HCT116 (cell line): ENCODE measurements around the gene CUEDC2. TPM values are rescaled to one million over a fixed set of nuclear protein-coding genes. Genes with fewer than 3 reads are reported as not detected.

ENCODE experiments used
- ATAC-seq: fragments of 200-7000 bp; cut with Tn5 transposase; 2 replicates; pipeline ENCODE4 v1.9.1; 2020; ENCODE audit warnings: mild to moderate bottlenecking, moderate library complexity
- BruUV-seq: library from RNA; stranded (reverse); fragments of 400-500 nt; replicated peaks from 2 replicates; lab custom pipeline; 2021; lab: Mats Ljungman, UMichigan
- CTCF ChIA-PET: fragments of 300-600 bp; sonication (Branson Sonifier 250); formaldehyde crosslinking; loops from one replicate; lab custom pipeline; 2021; ENCODE audit warnings: antibody characterized with exemption; lab: Charles Lee
- POLR2A ChIA-PET: fragments of 300-600, 350-600 bp; sonication (Branson Sonifier 250); formaldehyde crosslinking; loops from one replicate; lab custom pipeline; 2021; ENCODE audit warnings: antibody characterized with exemption; lab: Charles Lee
- RAD21 ChIA-PET, 2 experiments: fragments of 300-600 bp; sonication (Branson Sonifier 250); formaldehyde crosslinking; loops; one replicate each; lab custom pipeline; 2023; ENCODE audit warnings: low total read pairs in 2 of 2; ENCODE audit not compliant: uncharacterized antibody in 2 of 2, unreplicated experiment in 2 of 2, low non-redundant PET in 1 of 2; lab: Charles Lee
- DNase-seq: peaks from one replicate; pipeline ENCODE4 v3.0.0-alpha.2; 2010; ENCODE audit warnings: low read depth, low spot score
- H2AFZ ChIP-seq: fragments of 200-600 bp; shearing (Covaris generic), sonication (generic); 2 replicates; pipeline ENCODE4 v1.6.1; 2017; ENCODE audit warnings: low read depth, mixed run types, mixed read lengths, antibody characterized with exemption, low read length; ENCODE audit not compliant: poor library complexity, severe bottlenecking
- H3K27ac ChIP-seq: 2 replicates; pipeline ENCODE4 v1.5.1; 2012; ENCODE audit warnings: low read depth, low read length
- H3K27me3 ChIP-seq: fragments of 200-600 bp; sonication (generic); 2 replicates; pipeline ENCODE4 v1.6.1; 2016; ENCODE audit warnings: mixed run types, low read length, mixed read lengths; ENCODE audit not compliant: insufficient read depth
- H3K36me3 ChIP-seq, 2 experiments: fragments of 200-500 bp in 1 of 2; fragments of 200-600 bp in 1 of 2; sonication (Bioruptor generic) in 1 of 2; sonication (generic) in 1 of 2; 2 replicates each; pipeline versions ENCODE4 v1.5.1 to v1.6.1; 2014 to 2016; ENCODE audit warnings: low read length in 2 of 2, inconsistent platforms in 1 of 2, mixed read lengths in 1 of 2, mixed run types in 1 of 2; ENCODE audit not compliant: insufficient read depth in 2 of 2, control insufficient read depth in 1 of 2
- H3K4me1 ChIP-seq, 2 experiments: fragments of 200-600 bp in 1 of 2; sonication (generic) in 1 of 2; 2 replicates each; pipeline versions ENCODE4 v1.5.1 to v1.6.1; 2012 to 2017; ENCODE audit warnings: low read length in 2 of 2, inconsistent platforms in 1 of 2, mild to moderate bottlenecking in 1 of 2, mixed read lengths in 1 of 2, mixed run types in 1 of 2, moderate library complexity in 1 of 2; ENCODE audit not compliant: insufficient read depth in 2 of 2, control insufficient read depth in 1 of 2
- H3K4me2 ChIP-seq: fragments of 200-600 bp; sonication (generic); 2 replicates; pipeline ENCODE4 v1.6.1; 2017; ENCODE audit warnings: mixed run types, low read length, mixed read lengths
- H3K4me3 ChIP-seq, 2 experiments: fragments of 200-600 bp in 1 of 2; sonication (generic) in 1 of 2; replicated peaks in 1 of 2; 2 replicates each; pipeline ENCODE4 v1.5.1; 2011 to 2016; ENCODE audit warnings: low read length in 2 of 2, control low read depth in 1 of 2, low read depth in 1 of 2, mild to moderate bottlenecking in 1 of 2, mixed read lengths in 1 of 2, mixed run types in 1 of 2
- H3K79me2 ChIP-seq: fragments of 200-600 bp; sonication (generic); 2 replicates; pipeline ENCODE4 v1.6.1; 2017; ENCODE audit warnings: mild to moderate bottlenecking, mixed run types, low read length, moderate library complexity, mixed read lengths; ENCODE audit not compliant: insufficient read depth
- H3K9ac ChIP-seq: fragments of 200-600 bp; sonication (generic); 2 replicates; pipeline ENCODE4 v1.6.1; 2016; ENCODE audit warnings: low read length, mixed read lengths
- H3K9me2 ChIP-seq: fragments of 200-600 bp; sonication (generic), shearing (Covaris generic); 2 replicates; pipeline ENCODE4 v1.6.1; 2017; ENCODE audit warnings: mixed run types, mild to moderate bottlenecking, moderate library complexity; ENCODE audit not compliant: insufficient read depth
- H3K9me3 ChIP-seq, 2 experiments: fragments of 200-500 bp in 1 of 2; fragments of 200-600 bp in 1 of 2; sonication (Bioruptor generic) in 1 of 2; sonication (generic) in 1 of 2; 2 replicates each; pipeline ENCODE4 v1.6.1; 2014 to 2017; ENCODE audit warnings: low read length in 2 of 2, mixed read lengths in 2 of 2, inconsistent platforms in 1 of 2, low read depth in 1 of 2, mild to moderate bottlenecking in 1 of 2, mixed run types in 1 of 2, moderate library complexity in 1 of 2; ENCODE audit not compliant: control insufficient read depth in 1 of 2, insufficient read depth in 1 of 2
- H4K20me1 ChIP-seq: fragments of 200-600 bp; sonication (generic), shearing (Covaris generic); 2 replicates; pipeline ENCODE4 v1.6.1; 2017; ENCODE audit warnings: mixed run types, mild to moderate bottlenecking, moderate library complexity; ENCODE audit not compliant: insufficient read depth
- ELF1 ChIP-seq: IDR thresholded peaks from 2 replicates; pipeline ENCODE4 v1.6.1; 2012; ENCODE audit warnings: low read depth, borderline replicate concordance
- POLR2A ChIP-seq: IDR thresholded peaks from 2 replicates; pipeline ENCODE4 v1.7.0; 2011; ENCODE audit warnings: borderline replicate concordance; ENCODE audit not compliant: insufficient read depth, insufficient read length; ENCODE audit errors: extremely low read depth
- POLR2AphosphoS5 ChIP-seq: IDR thresholded peaks from 2 replicates; pipeline ENCODE4 v1.6.1; 2011; ENCODE audit warnings: mild to moderate bottlenecking, low read depth, low read length, moderate library complexity
- REST ChIP-seq: IDR thresholded peaks from 2 replicates; pipeline ENCODE4 v1.6.1; 2012; ENCODE audit warnings: low read depth
- SIN3A ChIP-seq: IDR thresholded peaks from 2 replicates; pipeline ENCODE4 v1.6.1; 2012; ENCODE audit warnings: low read depth
- SRF ChIP-seq: IDR thresholded peaks from 2 replicates; pipeline ENCODE4 v1.6.1; 2012; ENCODE audit warnings: low read depth
- TCF7L2 ChIP-seq: IDR thresholded peaks from 2 replicates; pipeline ENCODE4 v1.7.0; 2011; ENCODE audit warnings: borderline replicate concordance, inconsistent platforms; ENCODE audit not compliant: insufficient read depth, insufficient read length; ENCODE audit errors: extremely low read depth
- ZNF274 ChIP-seq: fragments of 200-500 bp; sonication (Bioruptor generic); IDR thresholded peaks from 2 replicates; pipeline ENCODE4 v1.6.1; 2014; ENCODE audit warnings: mild to moderate bottlenecking, low read depth, low read length, inconsistent platforms
- intact Hi-C: fragments of 100-400 bp; cut with micrococcal nuclease; formaldehyde crosslinking; loops from 2 replicates; pipeline ENCODE4 v1.10.0; 2022
- total RNA-seq: library from RNA; stranded (reverse); gene quantifications from one replicate; pipeline ENCODE4 v1.2.1, GENCODE V29; 2021; ENCODE audit not compliant: unreplicated experiment
- TF ChIP-seq, protein P1 (sequence below): IDR thresholded peaks from 2 replicates; pipeline ENCODE4 v1.6.1; 2012

Gene CUEDC2
- total RNA-seq, 1 experiment from 2014 or later, result 96.7 TPM

DNA sequence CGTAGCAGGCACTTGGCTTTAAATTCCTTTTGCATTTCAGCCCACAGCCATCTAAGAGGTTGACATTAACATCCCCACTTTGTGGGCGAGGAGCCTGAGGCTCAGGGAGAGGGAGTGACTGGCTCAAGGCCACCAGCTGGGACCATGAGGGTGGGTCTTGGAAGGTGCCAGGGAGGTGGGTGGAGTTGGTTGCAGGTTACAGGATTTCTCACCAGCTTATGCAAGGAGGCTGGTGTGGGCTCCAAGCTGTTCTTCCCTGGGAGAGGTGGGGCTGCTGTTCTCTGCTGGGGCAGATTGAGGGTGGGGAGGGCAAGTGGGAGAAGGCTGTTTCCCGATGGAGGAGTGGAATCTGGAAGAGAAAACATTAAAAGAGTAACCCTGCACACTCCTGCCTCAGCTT, 33.1 kb upstream of the CUEDC2 start:
- H3K9ac ChIP-seq, result no peak overlapping the region
- H3K4me1 ChIP-seq, result peaks cover 35 to 49% of the 10 kb centered on the region in 2 experiments
- H3K4me2 ChIP-seq, result no peak overlapping the region
- no TSS peak for BruUV-seq
- ChIA-PET CTCF (interaction anchor here (1.3 kb wide), 1 partner anchor 118 kb away, joined by 6 read pairs; no protein-coding TSS in a partner anchor), POLR2A (interaction anchor here (0.8 kb wide), 1 partner anchor 15 kb away, joined by 4 read pairs; the partner anchor contains the start of gene C10orf95), RAD21 (no interaction called here)
- ATAC-seq (no peak), DNase-seq (no peak)
- no peaks in the 10 kb centered on the region for H3K27me3 ChIP-seq
- no peak overlapping the region for H3K4me3 ChIP-seq
- no peak overlapping the region for H3K27ac ChIP-seq
- peaks cover 38% of the 10 kb centered on the region; the same call in 1 of the 2 replicates for H3K79me2 ChIP-seq
- H3K9me3 ChIP-seq, result no peaks in the 10 kb centered on the region
- H3K36me3 ChIP-seq, result peaks cover 0 to 2% of the 10 kb centered on the region in 2 experiments; a peak in 1 of 4 replicates
- intact Hi-C loops, result no loop called here
- H3K9me2 ChIP-seq, result no peaks in the 10 kb centered on the region
- H2AFZ ChIP-seq, result no peak overlapping the region
- no peaks in the 10 kb centered on the region for H4K20me1 ChIP-seq
- TF ChIP-seq SRF (no peak), ELF1 (no peak), REST (no peak), POLR2AphosphoS5 (no peak), POLR2A (no peak), ZNF274 (no peak), TCF7L2 (no peak), SIN3A (no peak)
- TF ChIP-seq, protein P1, sequence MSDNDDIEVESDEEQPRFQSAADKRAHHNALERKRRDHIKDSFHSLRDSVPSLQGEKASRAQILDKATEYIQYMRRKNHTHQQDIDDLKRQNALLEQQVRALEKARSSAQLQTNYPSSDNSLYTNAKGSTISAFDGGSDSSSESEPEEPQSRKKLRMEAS, result no peak
- TF ChIP-seq, all 23 proteins: peak for 0
